CD4-positive, CD25-positive, alpha-beta regulatory T cell (primary cell): ENCODE measurements around the gene NRN1L. TPM values are rescaled to one million over a fixed set of nuclear protein-coding genes. Genes with fewer than 3 reads are reported as not detected.

Experiments used
- ATAC-seq, 2 donors: fragments of 150-1000 bp; cut with Tn5 transposase; one replicate each; pipeline ENCODE4 v1.10.0; 2021; ENCODE audit warnings: low read depth in 2 of 2, moderate number of reproducible peaks in 2 of 2, moderate library complexity in 1 of 2
- DNase-seq, 3 donors: peaks; one replicate each; pipeline versions ENCODE4 v3.0.0 to v3.0.0-alpha.2; 2012 to 2022; ENCODE audit warnings: mixed read lengths in 1 of 3
- H3K27ac ChIP-seq: one replicate; pipeline ENCODE4 v1.7.0; 2013; ENCODE audit warnings: mild to moderate bottlenecking, low read length; ENCODE audit not compliant: insufficient read depth, poor library complexity, severe bottlenecking
- H3K27me3 ChIP-seq: one replicate; pipeline ENCODE4 v1.7.0; 2013; ENCODE audit warnings: low read length; ENCODE audit not compliant: control insufficient read depth, insufficient read depth
- H3K36me3 ChIP-seq: one replicate; pipeline ENCODE4 v1.7.0; 2013; ENCODE audit warnings: mild to moderate bottlenecking, low read length, moderate library complexity; ENCODE audit not compliant: control insufficient read depth, insufficient read depth
- H3K4me1 ChIP-seq: 2 replicates; pipeline ENCODE4 v1.7.0; 2013; ENCODE audit warnings: mild to moderate bottlenecking, low read length; ENCODE audit not compliant: insufficient read depth, control insufficient read depth, poor library complexity, severe bottlenecking
- H3K4me3 ChIP-seq: one replicate; pipeline ENCODE4 v1.7.0; 2013; ENCODE audit warnings: low read depth, mild to moderate bottlenecking, low read length, moderate library complexity
- H3K9me3 ChIP-seq, 2 experiments: 1 replicate in 1 of 2; 2 replicates in 1 of 2; pipeline ENCODE4 v1.7.0; 2013; ENCODE audit warnings: low read length in 2 of 2, mild to moderate bottlenecking in 1 of 2, moderate library complexity in 1 of 2; ENCODE audit not compliant: control insufficient read depth in 2 of 2
- H3K27ac Mint-ChIP-seq, 3 donors: one replicate each; pipeline ENCODE4 v1.8.0; 2020 to 2022; ENCODE audit warnings: mild to moderate bottlenecking in 3 of 3, mixed read lengths in 3 of 3, moderate library complexity in 2 of 3
- H3K27me3 Mint-ChIP-seq: one replicate; pipeline ENCODE4 v1.8.0; 2022; ENCODE audit warnings: mild to moderate bottlenecking, mixed read lengths
- H3K36me3 Mint-ChIP-seq: one replicate; pipeline ENCODE4 v1.8.0; 2020; ENCODE audit warnings: mixed read lengths
- H3K4me1 Mint-ChIP-seq, 4 donors: one replicate each; pipeline ENCODE4 v1.8.0; 2020 to 2022; ENCODE audit warnings: mixed read lengths in 4 of 4, mild to moderate bottlenecking in 1 of 4
- H3K4me3 Mint-ChIP-seq, 4 donors: one replicate each; pipeline ENCODE4 v1.8.0; 2020 to 2022; ENCODE audit warnings: mild to moderate bottlenecking in 4 of 4, mixed read lengths in 4 of 4, moderate library complexity in 3 of 4
- H3K9me3 Mint-ChIP-seq, 7 donors: one replicate each; pipeline ENCODE4 v1.8.0; 2020 to 2022; ENCODE audit warnings: mixed read lengths in 7 of 7, mild to moderate bottlenecking in 3 of 7, moderate library complexity in 2 of 7
- polyA plus RNA-seq, 4 donors: library from polyadenylated mRNA; unstranded; fragments of 300-500 nt; fragmentation: Illumina TruSeq; gene quantifications; one replicate each; pipeline ENCODE4 v1.2.3, GENCODE V29; 2021
- total RNA-seq: library from RNA; stranded (reverse); gene quantifications from one replicate; pipeline ENCODE4 v1.2.3, GENCODE V29; 2022

The NRN1L gene
- total and polyA plus RNA-seq, 5 donors from 2014 or later = 0.37 to 2.7 (median 0.65) TPM; not detected in 2

- Mint-ChIP-seq H3K27ac (no peak overlapping the region), H3K4me1 (peaks cover 0 to 16% (median 10%) of the 10 kb centered on the region in 4 donors), H3K27me3 (no peaks in the 10 kb centered on the region), H3K36me3 (peaks cover 33% of the 10 kb centered on the region), H3K4me3 (no peak overlapping the region), H3K9me3 (no peaks in the 10 kb centered on the region)
- Histone ChIP-seq H3K27me3 (no peaks in the 10 kb centered on the region), H3K9me3 (no peaks in the 10 kb centered on the region), H3K4me1 (peaks cover 11% of the 10 kb centered on the region), H3K36me3 (peaks cover 84% of the 10 kb centered on the region), H3K27ac (no peak overlapping the region), H3K4me3 (no peak overlapping the region)
- DNase-seq = no peak
- ATAC-seq = no peak
Measured at GRCh38 chr16:67879936-67880335, 4.7 kb upstream of the NRN1L start.

- H3K27me3 Mint-ChIP-seq = no peaks in the 10 kb centered on the region
Measured at GRCh38 chr16:67880584-67880983, 4.1 kb upstream of the NRN1L start.

GRCh38 chr16:67881621-67882161 is 3.0 kb upstream of the NRN1L start:
- H3K4me3 ChIP-seq = no peak overlapping the region
- no peaks in the 10 kb centered on the region for H3K9me3 ChIP-seq
- Mint-ChIP-seq H3K36me3 (peaks cover 23% of the 10 kb centered on the region), H3K4me1 (no peaks in the 10 kb centered on the region), H3K27ac (peak overlapping the region in 1 of 3 donors; percentile 79), H3K27me3 (no peaks in the 10 kb centered on the region), H3K9me3 (no peaks in the 10 kb centered on the region), H3K4me3 (no peak overlapping the region)
- no peaks in the 10 kb centered on the region for H3K4me1 ChIP-seq
- no peak for DNase-seq
- H3K27me3 ChIP-seq = no peaks in the 10 kb centered on the region
- H3K27ac ChIP-seq = no peak overlapping the region
- H3K36me3 ChIP-seq = peaks cover 75% of the 10 kb centered on the region
- ATAC-seq = no peak

More at GRCh38 chr16:67880584-67880983, 4.1 kb upstream of the NRN1L start:
- no peak overlapping the region for H3K4me3 ChIP-seq
- no peak overlapping the region for H3K27ac ChIP-seq
- peaks cover 5% of the 10 kb centered on the region for H3K4me1 ChIP-seq
- DNase-seq (no peak), ATAC-seq (no peak)
- Mint-ChIP-seq H3K36me3 (peaks cover 28% of the 10 kb centered on the region), H3K4me3 (peak overlapping the region in 1 of 4 donors; percentile 80), H3K9me3 (no peaks in the 10 kb centered on the region), H3K4me1 (peaks cover 0 to 10% (median 4%) of the 10 kb centered on the region in 4 donors), H3K27ac (peak overlapping the region in 1 of 3 donors; percentile 5)
- H3K36me3 ChIP-seq = peaks cover 84% of the 10 kb centered on the region
- H3K9me3 ChIP-seq = no peaks in the 10 kb centered on the region
- no peaks in the 10 kb centered on the region for H3K27me3 ChIP-seq

- Histone ChIP-seq H3K4me1 (no peaks in the 10 kb centered on the region), H3K36me3 (peaks cover 67% of the 10 kb centered on the region), H3K9me3 (no peaks in the 10 kb centered on the region), H3K27ac (no peak overlapping the region), H3K4me3 (no peak overlapping the region), H3K27me3 (no peaks in the 10 kb centered on the region)
- Mint-ChIP-seq H3K27me3 (no peaks in the 10 kb centered on the region), H3K4me1 (no peaks in the 10 kb centered on the region), H3K9me3 (no peaks in the 10 kb centered on the region), H3K4me3 (no peak overlapping the region), H3K27ac (peak overlapping the region in 1 of 3 donors; percentile 62), H3K36me3 (peaks cover 26% of the 10 kb centered on the region)
- DNase-seq (no peak), ATAC-seq (no peak)
Measured at GRCh38 chr16:67882374-67883145, 2.1 kb upstream of the NRN1L start.

GRCh38 chr16:67883146-67883871 is 1.4 kb upstream of the NRN1L start:
- H3K27me3 ChIP-seq = no peaks in the 10 kb centered on the region
- H3K4me1 ChIP-seq = no peaks in the 10 kb centered on the region
- Mint-ChIP-seq H3K9me3 (no peaks in the 10 kb centered on the region), H3K36me3 (peaks cover 23% of the 10 kb centered on the region), H3K27ac (peak overlapping the region in 2 of 3 donors; percentile 62 to 86), H3K4me1 (no peaks in the 10 kb centered on the region), H3K27me3 (no peaks in the 10 kb centered on the region), H3K4me3 (no peak overlapping the region)
- H3K9me3 ChIP-seq = no peaks in the 10 kb centered on the region
- H3K36me3 ChIP-seq = peaks cover 59% of the 10 kb centered on the region
- no peak overlapping the region for H3K4me3 ChIP-seq
- H3K27ac ChIP-seq = no peak overlapping the region
- ATAC-seq (no peak), DNase-seq (no peak)

GRCh38 chr16:67883872-67884261 is 818 bp upstream of the NRN1L start:
- Histone ChIP-seq H3K4me1 (no peaks in the 10 kb centered on the region), H3K9me3 (no peaks in the 10 kb centered on the region), H3K4me3 (no peak overlapping the region), H3K36me3 (peaks cover 54% of the 10 kb centered on the region), H3K27ac (no peak overlapping the region), H3K27me3 (no peaks in the 10 kb centered on the region)
- H3K36me3 Mint-ChIP-seq = peaks cover 19% of the 10 kb centered on the region
- H3K4me1 Mint-ChIP-seq = no peaks in the 10 kb centered on the region
- no peak overlapping the region for H3K27ac Mint-ChIP-seq
- peak; percentile 76 for ATAC-seq
- DNase-seq = peak; percentile 59 to 71 (median 64)
- H3K9me3 Mint-ChIP-seq = no peaks in the 10 kb centered on the region
- H3K4me3 Mint-ChIP-seq = no peak overlapping the region
- no peaks in the 10 kb centered on the region for H3K27me3 Mint-ChIP-seq

- no peak overlapping the region for H3K4me3 ChIP-seq
- H3K36me3 ChIP-seq = peaks cover 37% of the 10 kb centered on the region
- no peak overlapping the region for H3K27ac ChIP-seq
- DNase-seq = no peak
- Mint-ChIP-seq H3K36me3 (peaks cover 19% of the 10 kb centered on the region), H3K4me3 (no peak overlapping the region), H3K4me1 (no peaks in the 10 kb centered on the region), H3K27ac (no peak overlapping the region), H3K9me3 (no peaks in the 10 kb centered on the region), H3K27me3 (no peaks in the 10 kb centered on the region)
- H3K4me1 ChIP-seq = no peaks in the 10 kb centered on the region
- no peaks in the 10 kb centered on the region for H3K9me3 ChIP-seq
- no peaks in the 10 kb centered on the region for H3K27me3 ChIP-seq
- no peak for ATAC-seq
Measured at GRCh38 chr16:67885545-67885944, 860 bp downstream of the NRN1L start.
